PC-3 (cell line): ENCODE data around the gene MCU. TPM values are rescaled to one million over a fixed set of nuclear protein-coding genes. Genes with fewer than 3 reads are reported as not detected.
"Not testable (repeated sequence)": the region's sequence is repeated elsewhere in the genome, so short reads cannot be mapped to it uniquely, and the experiment has no call there.

Experiments
- ATAC-seq: fragments of 200-7000 bp; cut with Tn5 transposase; 2 replicates; pipeline ENCODE4 v1.9.1; 2020; ENCODE audit warnings: mild to moderate bottlenecking, moderate library complexity
- BruUV-seq: library from RNA; stranded (reverse); fragments of 400-500 nt; replicated peaks from 2 replicates; lab custom pipeline; 2021; lab: Mats Ljungman, UMichigan
- CTCF ChIA-PET: fragments of 300-600 bp; sonication (Branson Sonifier 250); formaldehyde crosslinking; loops from one replicate; lab custom pipeline; 2022; ENCODE audit warnings: antibody characterized with exemption; lab: Charles Lee
- POLR2A ChIA-PET: fragments of 300-600 bp; sonication (Branson Sonifier 250); formaldehyde crosslinking; loops from one replicate; lab custom pipeline; 2022; ENCODE audit warnings: antibody characterized with exemption; ENCODE audit not compliant: unreplicated experiment; lab: Charles Lee
- DNase-seq: peaks from one replicate; pipeline ENCODE4 v3.0.0-alpha.2; 2015
- H2AFZ ChIP-seq: fragments of 300-600 bp; sonication (generic); 2 replicates; pipeline ENCODE4 v1.6.0; 2016; ENCODE audit warnings: antibody characterized with exemption, low read length
- H3F3A ChIP-seq: fragments of 300-600 bp; sonication (generic); one replicate; pipeline ENCODE4 v1.6.0; 2017; ENCODE audit warnings: antibody characterized with exemption, low read length, control low read depth, mild to moderate bottlenecking; ENCODE audit not compliant: unreplicated experiment
- H3K27ac ChIP-seq: fragments of 300-600 bp; sonication (generic); 2 replicates; pipeline ENCODE4 v1.5.1; 2016; ENCODE audit warnings: mild to moderate bottlenecking, low read length
- H3K27me3 ChIP-seq: fragments of 300-600 bp; sonication (generic); 2 replicates; pipeline ENCODE4 v1.6.1; 2016; ENCODE audit warnings: low read length, mixed read lengths
- H3K36me3 ChIP-seq: fragments of 300-600 bp; sonication (generic); 2 replicates; pipeline ENCODE4 v1.6.1; 2016; ENCODE audit warnings: low read depth, mixed run types, low read length, mixed read lengths
- H3K4me1 ChIP-seq: fragments of 300-600 bp; sonication (generic); 2 replicates; pipeline ENCODE4 v1.5.1; 2016; ENCODE audit warnings: low read length; ENCODE audit not compliant: insufficient read depth
- H3K4me2 ChIP-seq: fragments of 300-600 bp; sonication (generic); 2 replicates; pipeline ENCODE4 v1.6.0; 2016; ENCODE audit warnings: low read length
- H3K4me3 ChIP-seq: fragments of 300-600 bp; sonication (generic); 2 replicates; pipeline ENCODE4 v1.5.1; 2016; ENCODE audit warnings: mild to moderate bottlenecking, low read length, mixed read lengths
- H3K79me2 ChIP-seq: fragments of 300-600 bp; sonication (generic); 2 replicates; pipeline ENCODE4 v1.6.1; 2017; ENCODE audit warnings: low read length, mixed read lengths
- H3K9ac ChIP-seq: fragments of 300-600 bp; sonication (generic); 2 replicates; pipeline ENCODE4 v1.6.0; 2016; ENCODE audit warnings: mild to moderate bottlenecking, low read length
- H3K9me2 ChIP-seq: fragments of 300-600 bp; sonication (generic); replicated peaks from 2 replicates; pipeline ENCODE4 v1.6.1; 2016; ENCODE audit warnings: mixed run types, low read length, mixed read lengths
- H3K9me3 ChIP-seq: fragments of 300-600 bp; sonication (generic); 2 replicates; pipeline ENCODE4 v1.6.1; 2016; ENCODE audit warnings: low read length, mixed read lengths
- H4K20me1 ChIP-seq: fragments of 300-600 bp; sonication (generic); 2 replicates; pipeline ENCODE4 v1.6.1; 2016; ENCODE audit warnings: low read length, mixed read lengths
- CTCF ChIP-seq: fragments of 300-600 bp; sonication (generic); conservative IDR thresholded peaks from 2 replicates; pipeline ENCODE4 v1.5.1; 2017; ENCODE audit warnings: antibody characterized with exemption, low read depth, mild to moderate bottlenecking, low read length
- EZH2 ChIP-seq: fragments of 300-600 bp; sonication (generic); IDR thresholded peaks from one replicate; pipeline ENCODE4 v1.6.1; 2017; ENCODE audit warnings: antibody characterized with exemption, mild to moderate bottlenecking, low read length; ENCODE audit not compliant: unreplicated experiment
- EZH2phosphoT487 ChIP-seq: fragments of 300-600 bp; sonication (generic); IDR thresholded peaks from 2 replicates; pipeline ENCODE4 v1.6.1; 2018; ENCODE audit warnings: mild to moderate bottlenecking, antibody characterized with exemption, low read length, borderline replicate concordance
- intact Hi-C: fragments of 100-400 bp; cut with micrococcal nuclease; formaldehyde crosslinking; loops from 2 replicates; pipeline ENCODE4 v1.9.0; 2023
- total RNA-seq: library from RNA; depleted of rRNA; stranded (reverse); fragments of >200 nt; gene quantifications from 2 replicates; pipeline ENCODE4 v1.2.3, GENCODE V29; 2014

Gene MCU
- total RNA-seq, 1 experiment from 2014 or later, result 21.5 TPM

GRCh38 chr10:72754275-72755032 is 62.5 kb downstream of the MCU start:
- ChIA-PET POLR2A (interaction anchor here (0.6 kb wide), 2 partner anchors 32 to 677 kb away, joined by 5 to 8 read pairs; no protein-coding TSS in a partner anchor), CTCF (no interaction called here)
- H3K79me2 ChIP-seq, result no peaks in the 10 kb centered on the region
- BruUV-seq, result no TSS peak
- intact Hi-C loops, result no loop called here
- no peak overlapping the region for H2AFZ ChIP-seq
- H3K4me2 ChIP-seq, result no peak overlapping the region
- no peaks in the 10 kb centered on the region for H3K4me1 ChIP-seq
- H4K20me1 ChIP-seq, result no peaks in the 10 kb centered on the region
- ATAC-seq, result peak; percentile 45; the same call in 1 of the 2 replicates
- no peaks in the 10 kb centered on the region for H3K9me2 ChIP-seq
- no peak overlapping the region for H3K27ac ChIP-seq
- DNase-seq, result peak; percentile 38
- H3K27me3 ChIP-seq, result peaks cover 12% of the 10 kb centered on the region
- no peak for TF ChIP-seq CTCF
- no peak for TF ChIP-seq EZH2
- no peak for TF ChIP-seq EZH2phosphoT487
- H3K9me3 ChIP-seq, result no peaks in the 10 kb centered on the region
- H3K4me3 ChIP-seq, result no peak overlapping the region
- H3K36me3 ChIP-seq, result no peaks in the 10 kb centered on the region
- no peaks in the 10 kb centered on the region for H3F3A ChIP-seq
- no peak overlapping the region for H3K9ac ChIP-seq

DNA sequence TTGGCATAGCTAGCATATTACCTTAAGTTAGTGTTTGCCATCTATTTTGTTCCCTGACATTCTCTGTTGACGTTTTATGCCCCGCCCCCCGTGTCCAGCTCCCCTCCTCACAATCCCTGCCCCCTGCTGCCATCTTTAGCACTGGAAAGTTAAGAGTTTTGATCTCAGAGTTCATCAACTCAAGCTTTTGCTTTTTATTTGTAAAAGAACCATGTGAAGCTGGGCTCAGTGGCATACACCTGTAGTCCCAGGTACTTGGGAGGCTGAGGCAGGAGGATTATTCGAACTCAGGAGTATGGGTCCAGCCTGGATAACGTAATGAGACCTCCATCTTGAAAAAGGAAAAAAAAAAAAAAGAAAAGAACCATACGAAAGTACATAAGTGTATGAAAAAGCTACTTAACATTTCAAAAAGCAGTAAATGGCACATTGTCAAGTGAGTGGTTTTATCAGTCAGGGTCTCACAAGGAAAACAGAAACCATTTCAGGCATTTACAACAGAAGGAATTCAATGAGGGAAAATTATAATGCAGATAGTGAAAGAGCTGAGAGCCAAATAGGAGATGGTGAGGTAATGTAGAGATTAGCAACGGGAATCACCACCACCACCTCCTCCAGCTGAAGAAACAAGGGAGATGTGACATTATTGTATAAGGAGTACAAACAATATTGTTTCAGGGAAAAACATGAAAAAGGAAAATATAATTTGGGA is 64.9 kb downstream of the MCU start:
- ChIA-PET POLR2A (no interaction called here), CTCF (no interaction called here)
- no peak overlapping the region for H3K9ac ChIP-seq
- H3K4me1 ChIP-seq, result no peaks in the 10 kb centered on the region
- no peak overlapping the region for H3K27ac ChIP-seq
- H3K27me3 ChIP-seq, result peaks cover 12% of the 10 kb centered on the region
- TF ChIP-seq EZH2phosphoT487, result no peak
- TF ChIP-seq EZH2, result no peak
- no peak for TF ChIP-seq CTCF
- H3K79me2 ChIP-seq, result no peaks in the 10 kb centered on the region
- DNase-seq, result no peak
- no peaks in the 10 kb centered on the region for H3K36me3 ChIP-seq
- no peaks in the 10 kb centered on the region for H3K9me2 ChIP-seq
- no peak overlapping the region for H3K4me3 ChIP-seq
- no peaks in the 10 kb centered on the region for H3K9me3 ChIP-seq
- H3F3A ChIP-seq, result no peaks in the 10 kb centered on the region
- no peak for ATAC-seq
- no peaks in the 10 kb centered on the region for H4K20me1 ChIP-seq
- H2AFZ ChIP-seq, result no peak overlapping the region
- intact Hi-C loops, result no loop called here
- no TSS peak for BruUV-seq
- H3K4me2 ChIP-seq, result no peak overlapping the region

DNA sequence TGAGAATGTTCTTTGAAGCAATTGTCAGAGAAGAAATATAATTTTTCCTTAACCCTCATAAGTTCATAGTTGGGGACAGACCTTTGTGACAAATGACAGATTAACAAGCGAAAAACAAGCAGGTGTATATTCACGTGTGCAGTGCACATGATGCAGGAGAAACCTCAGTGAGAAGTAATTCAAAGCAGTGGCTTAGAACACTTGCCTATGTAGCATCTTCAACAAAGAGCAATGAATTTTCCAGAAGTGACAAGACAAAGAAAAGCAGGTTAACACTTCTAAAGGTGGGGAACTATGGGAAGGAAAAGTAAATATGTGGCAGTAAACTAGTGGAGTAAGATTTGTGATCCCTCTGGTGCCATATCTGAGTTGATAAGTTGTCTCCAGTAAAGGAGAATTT is 65.8 kb downstream of the MCU start:
- H3K9me3 ChIP-seq, result no peaks in the 10 kb centered on the region
- DNase-seq (no peak), ATAC-seq (no peak)
- no peaks in the 10 kb centered on the region for H3K4me1 ChIP-seq
- no peaks in the 10 kb centered on the region for H3K79me2 ChIP-seq
- no peaks in the 10 kb centered on the region for H3F3A ChIP-seq
- no peaks in the 10 kb centered on the region for H4K20me1 ChIP-seq
- no peak overlapping the region for H3K4me3 ChIP-seq
- no peak for TF ChIP-seq EZH2phosphoT487
- TF ChIP-seq EZH2, result no peak
- TF ChIP-seq CTCF, result no peak
- BruUV-seq, result no TSS peak
- intact Hi-C loops, result no loop called here
- H3K9me2 ChIP-seq, result no peaks in the 10 kb centered on the region
- no peak overlapping the region for H3K4me2 ChIP-seq
- H3K9ac ChIP-seq, result no peak overlapping the region
- ChIA-PET POLR2A (no interaction called here), CTCF (interaction anchor here (0.6 kb wide), 1 partner anchor 28 kb away, joined by 3 read pairs; no protein-coding TSS in a partner anchor)
- H3K27ac ChIP-seq, result no peak overlapping the region
- peaks cover 12% of the 10 kb centered on the region for H3K27me3 ChIP-seq
- no peaks in the 10 kb centered on the region for H3K36me3 ChIP-seq
- no peak overlapping the region for H2AFZ ChIP-seq

DNA sequence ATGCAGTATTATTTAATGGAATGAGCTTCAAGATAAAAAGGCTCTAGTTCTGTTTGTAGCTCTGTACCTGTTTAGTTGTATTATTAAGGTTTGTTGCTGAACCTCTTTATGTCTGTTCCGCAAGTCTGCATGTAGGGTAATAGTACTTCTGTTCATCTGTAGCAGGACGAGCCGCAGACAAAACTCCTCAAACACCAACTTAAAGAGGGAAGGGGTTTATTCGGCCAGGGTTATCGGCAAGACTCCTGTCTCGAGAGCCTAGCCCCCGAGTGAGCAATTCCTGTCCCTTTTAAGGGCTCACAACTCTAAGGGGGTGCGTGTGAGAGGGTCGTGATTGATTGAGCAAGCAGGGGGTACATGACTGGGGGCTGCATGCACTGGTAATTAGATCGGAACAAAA is 67.0 kb downstream of the MCU start:
- H2AFZ ChIP-seq, CTCF ChIA-PET: not testable (repeated sequence)

More for the DNA sequence above, 67.0 kb downstream of the MCU start:
- H3K36me3 ChIP-seq, H3K9me2 ChIP-seq, H3K79me2 ChIP-seq, intact Hi-C loops, DNase-seq, H3K27ac ChIP-seq, H3K4me1 ChIP-seq, H3K9ac ChIP-seq, H3K4me3 ChIP-seq, BruUV-seq, ATAC-seq, H3F3A ChIP-seq, POLR2A ChIA-PET, H4K20me1 ChIP-seq, H3K9me3 ChIP-seq, H3K4me2 ChIP-seq: not testable (repeated sequence)
- peaks cover 12% of the 10 kb centered on the region for H3K27me3 ChIP-seq
